Stimulated activated naive CD8-positive, alpha-beta T cell treated with anti-CD3 and anti-CD28 coated beads, Interleukin-15, Interleukin-2, amounts not matched to agents 100 ng/mL and 50 ng/mL, for 24 hours (primary cell): Measurements from ENCODE around the gene FARP1.

ENCODE experiments used
- H3K27ac Mint-ChIP-seq: one replicate; pipeline ENCODE4 v1.8.0; 2021; ENCODE audit warnings: mild to moderate bottlenecking, mixed read lengths
- H3K27me3 Mint-ChIP-seq: one replicate; pipeline ENCODE4 v1.8.0; 2021; ENCODE audit warnings: mixed read lengths
- H3K36me3 Mint-ChIP-seq: one replicate; pipeline ENCODE4 v1.8.0; 2021; ENCODE audit warnings: low read depth, mixed read lengths
- H3K4me1 Mint-ChIP-seq: one replicate; pipeline ENCODE4 v1.8.0; 2021; ENCODE audit warnings: low read depth, mixed read lengths
- H3K4me3 Mint-ChIP-seq: one replicate; pipeline ENCODE4 v1.8.0; 2021; ENCODE audit warnings: mild to moderate bottlenecking, mixed read lengths
- H3K9me3 Mint-ChIP-seq: one replicate; pipeline ENCODE4 v1.8.0; 2021; ENCODE audit warnings: mixed read lengths

The FARP1 gene

DNA sequence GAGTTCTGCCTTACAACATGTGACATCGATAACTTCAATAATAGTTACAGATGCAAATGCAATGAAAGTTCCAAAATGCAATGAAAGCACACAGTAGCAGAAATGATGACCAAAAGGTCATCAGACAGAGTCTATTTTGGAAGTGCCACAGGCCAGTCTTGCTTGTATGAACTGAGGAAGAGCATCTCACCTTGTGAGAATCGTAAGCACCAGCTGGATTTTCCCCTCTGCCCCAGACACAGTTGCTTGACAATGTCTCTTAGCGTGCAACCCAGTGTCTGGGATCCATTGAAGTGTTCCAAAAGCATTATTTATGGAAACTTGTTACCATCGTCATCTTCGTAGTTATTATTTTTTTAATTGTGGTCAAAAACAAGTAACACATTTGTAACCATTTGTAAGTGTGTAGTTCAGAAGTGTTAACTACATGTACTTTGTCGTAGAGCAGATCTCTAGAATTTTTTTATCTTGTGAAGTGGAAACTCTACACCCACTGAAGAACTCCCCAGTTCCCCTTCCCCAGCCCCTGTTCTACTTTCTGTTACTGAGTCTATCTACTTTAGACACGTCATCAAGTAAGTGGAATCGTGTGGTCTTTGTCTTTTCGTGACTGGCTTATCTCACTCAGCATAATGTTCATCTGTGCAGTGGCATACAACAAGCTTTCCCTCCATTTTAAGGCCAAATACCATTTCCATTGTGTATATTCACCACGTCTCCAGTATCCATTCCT is 204.2 kb downstream of the FARP1 start:
- H3K4me3 Mint-ChIP-seq, result no peak overlapping the region

DNA sequence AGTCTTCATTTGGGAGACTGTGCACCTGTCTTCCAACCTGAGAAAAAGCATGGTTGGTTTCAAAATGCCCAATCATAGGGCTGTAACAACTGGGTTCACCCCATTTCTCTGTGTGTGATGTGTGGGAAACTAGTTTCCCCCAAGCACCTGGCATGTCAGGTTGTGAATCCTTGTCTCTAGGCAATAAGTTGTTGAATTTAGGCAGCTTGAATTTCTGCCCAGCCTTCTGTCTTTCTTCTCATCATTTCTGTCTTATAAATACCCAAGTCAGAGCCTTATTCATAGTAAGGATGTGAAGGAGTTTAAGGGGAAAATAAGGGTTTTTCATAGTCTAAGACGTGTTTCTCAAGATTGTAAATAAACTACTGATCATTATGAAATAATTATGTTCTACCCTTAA is 204.9 kb downstream of the FARP1 start:
- Mint-ChIP-seq H3K27ac (no peak overlapping the region), H3K36me3 (no peaks in the 10 kb centered on the region), H3K9me3 (no peaks in the 10 kb centered on the region), H3K4me3 (no peak overlapping the region), H3K4me1 (no peaks in the 10 kb centered on the region), H3K27me3 (peaks cover 12% of the 10 kb centered on the region)

More for the DNA sequence above, 204.2 kb downstream of the FARP1 start:
- H3K27me3 Mint-ChIP-seq, result peaks cover 12% of the 10 kb centered on the region
- H3K9me3 Mint-ChIP-seq, result no peaks in the 10 kb centered on the region
- H3K27ac Mint-ChIP-seq, result no peak overlapping the region
- H3K36me3 Mint-ChIP-seq, result no peaks in the 10 kb centered on the region
- H3K4me1 Mint-ChIP-seq, result no peaks in the 10 kb centered on the region

DNA sequence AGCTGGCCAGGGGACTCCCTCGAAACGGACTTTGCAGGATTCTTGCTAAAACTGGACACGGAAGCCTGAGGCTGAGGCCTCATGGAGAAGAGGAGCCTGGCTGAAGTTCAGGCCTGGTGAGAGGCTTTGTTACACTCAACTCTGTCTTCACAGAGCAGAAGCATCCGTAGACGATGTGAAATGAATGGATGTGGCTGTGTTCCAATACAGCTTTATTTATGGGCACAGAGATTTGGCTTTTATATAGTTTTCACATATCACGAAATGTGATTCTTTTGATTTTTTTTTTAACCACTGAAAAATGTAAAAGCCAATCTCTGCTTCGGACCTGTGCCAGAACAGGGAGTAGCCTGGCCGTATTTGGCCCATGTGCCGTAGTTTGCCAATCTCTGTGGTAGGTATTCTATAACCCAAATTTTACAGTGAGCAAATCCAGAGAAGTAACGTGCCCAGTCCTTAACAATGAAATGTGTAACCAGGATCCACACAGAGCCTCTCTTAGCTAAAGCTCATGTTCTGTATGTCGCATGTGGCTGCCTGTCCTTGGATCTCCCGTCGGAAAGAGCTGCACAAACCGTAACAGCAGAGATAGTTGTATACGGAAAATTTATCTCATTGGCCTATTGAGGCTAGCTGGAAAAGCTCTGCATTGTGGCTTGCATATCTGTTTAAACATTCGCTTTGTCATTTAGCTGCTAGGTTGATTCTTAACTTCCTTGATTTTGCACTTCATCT is 205.7 kb downstream of the FARP1 start:
- no peaks in the 10 kb centered on the region for H3K36me3 Mint-ChIP-seq
- peaks cover 8% of the 10 kb centered on the region for H3K27me3 Mint-ChIP-seq
- no peaks in the 10 kb centered on the region for H3K9me3 Mint-ChIP-seq
- H3K27ac Mint-ChIP-seq, result no peak overlapping the region
- no peak overlapping the region for H3K4me3 Mint-ChIP-seq
- no peaks in the 10 kb centered on the region for H3K4me1 Mint-ChIP-seq

DNA sequence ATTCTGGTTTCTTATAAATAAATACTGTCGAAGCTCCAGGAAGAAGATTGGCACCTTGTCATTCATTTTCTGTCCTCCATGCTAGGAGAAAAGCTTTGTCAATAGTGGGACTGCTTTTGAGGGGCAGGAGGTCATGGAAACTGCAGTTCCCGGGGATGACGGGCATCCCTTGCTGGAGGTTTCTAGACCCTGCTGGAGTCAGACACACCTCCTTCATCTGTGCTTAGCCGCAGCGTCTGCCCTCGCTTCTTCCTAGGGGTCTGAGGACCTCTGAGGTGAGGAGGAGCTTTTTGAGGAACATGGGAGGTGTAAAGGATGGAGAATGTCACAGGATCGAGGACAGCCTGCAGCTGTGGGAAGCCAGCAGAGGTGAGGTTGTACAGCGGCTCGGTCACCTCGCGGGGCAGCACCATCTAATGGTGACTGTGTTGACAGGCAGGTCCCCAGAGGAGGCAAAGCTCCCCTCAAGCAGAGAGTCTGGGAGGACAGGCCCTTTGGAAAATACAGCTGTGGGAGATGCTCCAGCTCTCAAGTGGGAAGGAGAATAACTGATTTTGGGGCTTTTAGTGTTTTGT is 206.9 kb downstream of the FARP1 start:
- Mint-ChIP-seq H3K9me3 (no peaks in the 10 kb centered on the region), H3K27ac (no peak overlapping the region), H3K4me1 (no peaks in the 10 kb centered on the region), H3K4me3 (no peak overlapping the region), H3K36me3 (no peaks in the 10 kb centered on the region), H3K27me3 (no peaks in the 10 kb centered on the region)

DNA sequence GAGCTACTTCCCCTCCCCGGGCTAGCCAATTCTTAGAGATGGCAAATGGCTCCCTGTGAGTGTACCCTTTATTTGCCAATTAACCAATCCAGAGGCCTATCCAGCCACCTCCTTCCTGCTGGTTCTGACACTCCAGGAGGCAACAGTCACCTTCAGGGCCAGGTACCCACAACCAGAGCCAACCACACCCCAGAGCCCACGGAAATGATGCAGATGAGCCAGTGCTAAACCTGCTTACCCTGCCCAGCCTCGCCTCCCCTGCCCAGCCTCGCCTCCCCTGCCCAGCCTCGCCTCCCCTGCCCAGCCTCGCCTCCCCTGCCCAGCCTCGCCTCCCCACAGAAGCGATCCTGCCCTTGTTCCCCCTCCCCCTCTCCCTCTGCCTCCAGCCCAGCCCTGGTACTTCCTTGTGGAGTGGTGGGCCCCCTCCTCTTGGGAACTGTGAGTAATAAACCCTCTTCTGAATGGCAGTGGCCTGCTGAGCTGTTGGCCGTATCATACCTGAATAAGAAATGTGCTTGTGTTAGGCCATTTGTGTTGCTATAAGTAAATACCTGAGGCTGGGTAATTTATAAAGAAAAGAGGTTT is 207.9 kb downstream of the FARP1 start:
- Mint-ChIP-seq H3K36me3 (no peaks in the 10 kb centered on the region), H3K27me3 (no peaks in the 10 kb centered on the region), H3K27ac (no peak overlapping the region), H3K9me3 (no peaks in the 10 kb centered on the region), H3K4me3 (no peak overlapping the region), H3K4me1 (no peaks in the 10 kb centered on the region)

DNA sequence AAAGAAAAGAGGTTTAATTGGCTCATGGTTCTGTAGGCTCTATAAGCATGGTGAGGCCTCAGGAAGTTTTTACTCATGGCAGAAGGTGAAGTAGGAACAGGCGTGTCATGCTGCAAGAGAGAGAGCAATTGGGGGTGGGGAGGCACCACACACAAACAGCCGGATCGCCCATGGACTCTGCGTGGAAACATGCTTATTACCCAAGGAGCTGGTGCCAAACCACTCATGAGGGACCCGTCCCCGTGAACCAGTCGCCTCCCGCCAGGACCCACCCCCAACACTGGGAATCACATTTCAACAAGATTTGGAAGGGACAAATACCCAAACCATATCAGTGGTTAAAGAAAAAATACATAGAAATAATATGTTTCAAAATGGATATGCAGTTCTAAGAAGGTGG is 208.7 kb downstream of the FARP1 start:
- no peak overlapping the region for H3K27ac Mint-ChIP-seq
- H3K27me3 Mint-ChIP-seq, result no peaks in the 10 kb centered on the region
- H3K4me3 Mint-ChIP-seq, result no peak overlapping the region
- no peaks in the 10 kb centered on the region for H3K4me1 Mint-ChIP-seq
- no peaks in the 10 kb centered on the region for H3K9me3 Mint-ChIP-seq
- no peaks in the 10 kb centered on the region for H3K36me3 Mint-ChIP-seq

DNA sequence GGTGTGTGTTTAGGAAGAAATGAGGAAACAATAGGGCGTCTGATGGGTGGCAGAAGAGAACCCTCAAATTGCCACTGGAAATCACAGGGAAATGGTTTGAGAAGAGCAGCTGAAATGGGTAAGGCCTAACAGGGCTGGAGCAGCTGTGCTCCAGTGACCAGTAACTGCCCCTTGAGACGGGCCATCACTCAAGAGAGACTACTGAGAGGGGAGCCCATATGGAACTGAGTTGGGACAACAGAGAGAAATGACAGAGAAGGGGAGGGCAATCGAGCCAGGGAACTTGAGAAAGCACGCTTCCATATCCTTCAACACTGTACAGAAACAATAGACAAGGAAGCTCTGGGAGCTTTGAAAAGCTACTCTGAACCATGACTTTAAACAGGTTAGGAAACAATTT is 209.3 kb downstream of the FARP1 start:
- Mint-ChIP-seq H3K27ac (no peak overlapping the region), H3K36me3 (no peaks in the 10 kb centered on the region), H3K4me1 (no peaks in the 10 kb centered on the region), H3K9me3 (no peaks in the 10 kb centered on the region), H3K4me3 (no peak overlapping the region), H3K27me3 (peaks cover under 1% of the 10 kb centered on the region)

DNA sequence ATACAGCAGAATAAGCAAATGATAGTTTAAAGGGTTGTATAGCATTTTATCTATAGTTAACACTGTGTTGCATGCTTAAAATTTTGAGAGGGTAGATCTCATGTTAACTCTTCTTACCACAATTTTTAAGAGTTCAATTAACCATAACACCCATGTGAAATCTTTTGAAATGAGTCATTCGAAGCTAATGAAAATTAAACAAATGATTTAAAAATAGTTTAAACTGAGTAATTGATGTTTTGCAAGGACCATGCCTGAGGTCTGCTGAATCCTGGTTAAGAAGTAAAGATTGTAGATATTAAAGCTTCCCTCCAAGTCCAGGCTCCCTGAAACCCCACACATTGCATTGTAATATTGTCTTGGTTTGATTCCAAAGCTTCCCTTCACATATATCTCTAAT is 210.9 kb downstream of the FARP1 start:
- H3K4me1 Mint-ChIP-seq, result no peaks in the 10 kb centered on the region

DNA sequence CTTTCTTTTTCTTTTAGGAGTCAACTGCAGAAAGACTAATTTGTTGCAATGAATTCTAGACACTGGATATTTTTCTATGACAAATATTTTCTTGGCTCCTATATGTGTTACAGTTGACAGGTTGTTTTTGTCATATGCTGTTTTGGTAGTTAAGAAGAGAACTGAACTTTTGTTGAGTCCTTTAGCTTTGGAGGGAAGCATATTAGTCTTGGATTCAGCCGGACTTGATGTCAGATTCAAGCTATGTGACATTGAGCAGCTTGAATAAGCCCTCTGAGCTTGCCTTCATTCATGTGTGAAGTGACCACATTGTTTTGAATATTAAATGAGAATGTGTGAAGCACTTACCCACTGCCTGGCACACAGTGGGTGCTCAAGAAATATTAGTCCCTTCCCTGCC is 216.0 kb downstream of the FARP1 start:
- Mint-ChIP-seq H3K4me1 (no peaks in the 10 kb centered on the region), H3K27ac (no peak overlapping the region), H3K9me3 (no peaks in the 10 kb centered on the region), H3K36me3 (no peaks in the 10 kb centered on the region), H3K4me3 (no peak overlapping the region), H3K27me3 (peaks cover 5% of the 10 kb centered on the region)

More for the DNA sequence above, 210.9 kb downstream of the FARP1 start:
- Mint-ChIP-seq H3K4me3 (no peak overlapping the region), H3K27me3 (peaks cover 5% of the 10 kb centered on the region), H3K9me3 (no peaks in the 10 kb centered on the region), H3K36me3 (no peaks in the 10 kb centered on the region), H3K27ac (no peak overlapping the region)

DNA sequence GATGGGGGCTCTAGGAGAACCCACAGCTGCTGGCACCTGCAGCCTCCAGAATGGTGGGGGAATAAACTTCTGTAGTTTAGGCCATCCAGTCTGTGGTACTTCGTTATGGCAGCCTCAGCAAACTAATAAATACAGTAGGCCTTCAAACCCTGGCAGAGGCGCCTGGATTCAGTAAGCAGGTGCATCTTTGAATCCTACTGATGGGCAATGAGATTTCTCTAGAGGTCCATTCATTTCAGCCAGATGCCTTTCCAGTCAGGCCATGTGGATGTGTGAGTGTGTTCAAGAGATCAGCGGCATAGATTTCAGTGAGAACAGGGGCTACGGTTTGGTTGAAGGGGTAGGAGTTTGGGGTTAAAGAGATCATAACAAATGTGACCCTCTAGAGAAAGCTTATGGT is 217.7 kb downstream of the FARP1 start:
- Mint-ChIP-seq H3K27ac (no peak overlapping the region), H3K36me3 (no peaks in the 10 kb centered on the region), H3K27me3 (peaks cover 5% of the 10 kb centered on the region), H3K4me3 (no peak overlapping the region), H3K4me1 (no peaks in the 10 kb centered on the region), H3K9me3 (no peaks in the 10 kb centered on the region)

DNA sequence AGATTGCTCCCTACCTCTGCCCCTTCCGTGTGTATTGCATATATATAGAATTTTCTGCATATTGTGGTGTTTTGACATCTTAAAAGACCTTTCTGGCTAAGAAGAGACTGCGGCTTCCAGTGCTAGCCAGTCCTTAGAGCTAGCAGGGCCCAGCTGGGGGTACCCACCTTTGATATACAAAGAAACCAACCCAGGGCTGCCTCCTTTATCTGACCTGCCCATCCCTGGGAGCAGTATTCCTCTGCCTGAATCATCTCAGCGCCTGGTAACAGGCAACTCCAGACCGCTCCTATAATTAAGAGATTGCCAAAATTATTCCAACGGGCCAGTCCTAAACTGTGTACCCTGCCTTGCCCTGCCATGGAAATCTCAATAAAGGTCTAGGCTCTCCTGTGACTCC is 220.4 kb downstream of the FARP1 start:
- no peaks in the 10 kb centered on the region for H3K36me3 Mint-ChIP-seq
- H3K4me3 Mint-ChIP-seq, result no peak overlapping the region
- no peaks in the 10 kb centered on the region for H3K4me1 Mint-ChIP-seq
- H3K27ac Mint-ChIP-seq, result no peak overlapping the region
- H3K9me3 Mint-ChIP-seq, result no peaks in the 10 kb centered on the region
- H3K27me3 Mint-ChIP-seq, result no peaks in the 10 kb centered on the region

DNA sequence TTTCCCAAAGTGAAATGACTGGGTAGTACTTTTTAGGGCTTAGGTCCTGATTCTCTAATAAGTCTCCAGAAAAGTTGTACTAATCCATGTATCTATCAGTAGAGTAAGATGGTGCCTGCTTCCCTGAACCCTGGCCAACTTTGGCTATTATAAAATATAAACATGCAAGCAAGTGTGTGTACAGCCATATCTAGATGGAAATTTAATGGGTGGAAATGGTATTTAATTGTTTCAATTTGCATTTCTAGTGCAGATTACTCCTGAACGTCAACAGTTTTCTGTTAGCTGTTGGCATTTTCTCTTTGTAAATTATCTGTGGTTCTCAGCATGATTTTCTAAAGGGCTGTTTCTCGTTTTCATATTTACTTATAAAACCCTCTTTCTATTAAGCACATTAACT is 221.3 kb downstream of the FARP1 start:
- Mint-ChIP-seq H3K27ac (no peak overlapping the region), H3K4me3 (no peak overlapping the region), H3K4me1 (no peaks in the 10 kb centered on the region)

DNA sequence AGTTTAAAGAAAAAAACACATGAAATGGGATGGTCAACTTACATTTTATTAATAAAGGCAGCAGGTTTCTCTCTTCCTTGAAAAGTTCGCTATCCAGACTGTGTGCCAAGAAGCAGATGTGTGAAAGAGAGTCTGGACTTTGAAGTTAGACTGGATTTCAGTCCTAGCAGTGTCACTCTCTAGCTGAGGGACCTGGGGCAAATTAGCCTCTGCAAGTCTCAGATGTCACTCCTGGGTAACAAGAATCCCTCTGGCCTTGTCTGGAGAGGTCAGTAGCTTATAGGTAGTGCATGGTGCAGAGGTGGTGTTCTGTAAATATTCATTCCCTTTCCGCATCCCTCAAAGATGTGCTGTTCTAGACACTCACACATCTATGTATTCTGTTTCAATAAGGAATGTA is 221.8 kb downstream of the FARP1 start:
- H3K27me3 Mint-ChIP-seq, result peaks cover 1% of the 10 kb centered on the region
- no peak overlapping the region for H3K27ac Mint-ChIP-seq
- no peaks in the 10 kb centered on the region for H3K36me3 Mint-ChIP-seq
- no peaks in the 10 kb centered on the region for H3K9me3 Mint-ChIP-seq
- no peaks in the 10 kb centered on the region for H3K4me1 Mint-ChIP-seq
- H3K4me3 Mint-ChIP-seq, result no peak overlapping the region

More for the DNA sequence above, 221.3 kb downstream of the FARP1 start:
- Mint-ChIP-seq H3K27me3 (no peaks in the 10 kb centered on the region), H3K36me3 (no peaks in the 10 kb centered on the region), H3K9me3 (no peaks in the 10 kb centered on the region)

DNA sequence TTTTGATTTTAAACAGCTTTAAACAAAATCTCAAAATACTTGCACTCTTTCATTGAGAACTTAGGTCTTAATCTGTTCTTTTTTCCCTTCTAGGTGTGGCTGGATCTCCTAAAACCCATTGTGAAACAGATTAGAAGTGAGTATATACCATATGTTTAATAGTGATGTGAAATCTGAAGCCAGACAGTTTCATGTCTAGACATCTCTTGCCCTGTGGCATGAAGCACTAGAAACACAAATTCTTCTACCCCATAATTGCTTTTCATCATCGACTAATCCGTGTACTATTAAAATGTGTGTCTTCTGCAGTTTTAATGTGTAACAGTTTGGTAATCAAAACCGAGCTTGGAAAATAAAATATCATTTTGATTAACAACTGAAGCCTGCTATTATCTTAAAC is 222.4 kb downstream of the FARP1 start:
- no peaks in the 10 kb centered on the region for H3K4me1 Mint-ChIP-seq
- H3K27me3 Mint-ChIP-seq, result peaks cover 4% of the 10 kb centered on the region

DNA sequence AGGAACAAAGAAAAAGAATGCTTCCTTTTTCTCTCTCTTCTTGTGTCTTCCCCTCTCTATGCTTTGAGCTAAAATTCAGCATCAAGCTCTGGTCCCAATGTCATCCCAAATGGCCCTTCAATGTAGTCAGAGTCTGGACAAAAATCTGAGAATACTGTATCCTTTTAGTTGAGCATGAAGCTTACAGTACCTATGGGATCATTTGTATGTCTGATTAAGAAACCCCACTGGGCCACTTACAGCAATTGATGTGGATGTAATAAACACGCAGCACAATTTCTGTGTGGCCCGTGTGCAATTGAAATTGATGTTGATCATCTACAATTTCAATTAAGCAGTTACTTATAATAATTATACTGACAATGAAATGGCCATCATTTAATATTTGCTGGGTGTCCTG is 223.1 kb downstream of the FARP1 start:
- H3K36me3 Mint-ChIP-seq, result no peaks in the 10 kb centered on the region
- H3K9me3 Mint-ChIP-seq, result no peaks in the 10 kb centered on the region
- H3K4me1 Mint-ChIP-seq, result no peaks in the 10 kb centered on the region
- no peak overlapping the region for H3K27ac Mint-ChIP-seq
- H3K27me3 Mint-ChIP-seq, result peaks cover 4% of the 10 kb centered on the region
- H3K4me3 Mint-ChIP-seq, result no peak overlapping the region

More for the DNA sequence above, 222.4 kb downstream of the FARP1 start:
- Mint-ChIP-seq H3K36me3 (no peaks in the 10 kb centered on the region), H3K9me3 (no peaks in the 10 kb centered on the region), H3K4me3 (no peak overlapping the region), H3K27ac (no peak overlapping the region)
